Measurements from ENCODE around the gene FXYD3.

FXYD3 gene

DNA sequence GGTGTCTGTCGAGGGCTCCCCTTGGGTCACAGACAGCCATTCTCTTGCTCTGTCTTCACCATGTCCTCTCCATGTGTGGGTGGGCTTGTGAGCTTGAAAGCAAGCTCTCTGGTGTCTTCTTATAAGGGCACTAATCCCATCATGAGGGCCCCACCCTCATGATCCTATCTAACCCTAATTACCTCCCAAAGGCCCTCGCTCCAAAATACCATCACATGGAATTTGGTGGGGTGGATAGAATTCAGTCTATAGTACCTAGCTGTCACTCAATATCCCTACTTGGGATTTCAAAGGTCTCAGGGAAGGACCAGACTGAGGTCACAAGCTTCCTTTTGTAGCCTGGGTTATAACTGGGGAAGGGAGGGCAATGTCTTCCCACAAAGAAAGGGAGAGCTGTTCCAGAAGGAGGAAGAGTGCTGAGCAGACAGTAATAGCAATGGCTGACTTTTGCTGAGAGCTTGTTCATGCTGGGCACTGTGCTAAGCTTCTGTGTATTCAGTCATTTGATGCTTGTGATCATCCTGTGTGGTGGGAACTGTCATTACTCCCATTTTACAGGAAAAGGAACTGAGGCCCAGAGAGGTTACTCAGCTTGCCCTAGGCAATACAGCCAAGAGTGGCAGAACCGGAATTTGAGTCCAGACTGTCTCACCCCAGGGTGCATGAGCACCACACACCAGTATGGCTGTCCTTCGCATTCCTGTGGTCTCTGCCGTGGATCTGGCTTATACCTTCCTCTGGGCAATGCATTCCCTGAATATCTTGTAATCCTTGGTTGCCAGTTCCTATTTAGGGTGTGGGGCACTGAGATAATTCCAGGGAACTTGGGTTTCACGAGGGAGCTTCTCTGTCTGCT is 47.1 kb downstream of the FXYD3 start:
- Histone ChIP-seq H3K9me3 (ENCODE audit: control insufficient read depth, low read length) (peaks cover 58% of the 10 kb centered on the region), H3K4me3 (ENCODE audit: insufficient read depth in 1 of 2, low read depth in 1 of 2, low read length in 2 of 2) (no peak overlapping the region), H3K36me3 (ENCODE audit: control insufficient read depth in 1 of 2, insufficient read depth in 2 of 2, low read depth in 1 of 2, low read length in 2 of 2) (peaks cover 30 to 100% of the 10 kb centered on the region in 2 experiments), H2AK5ac (ENCODE audit: low read length, severe bottlenecking) (peak overlapping the region; percentile 76), H3K4me1 (ENCODE audit: control insufficient read depth, insufficient read depth, low read depth, low read length) (peaks cover 14% of the 10 kb centered on the region), H3K27me3 (ENCODE audit: control insufficient read depth in 1 of 2, insufficient read depth in 1 of 2, low read length in 2 of 2) (no peaks in the 10 kb centered on the region), H4K8ac (ENCODE audit: low read length) (no peak overlapping the region), H3K18ac (ENCODE audit: low read depth in 1 of 2, low read length in 2 of 2) (no peak overlapping the region), H3K4ac (ENCODE audit: low read depth in 1 of 2, low read length in 2 of 2) (no peak overlapping the region), H3K79me1 (replicated peaks; ENCODE audit: low read length, poor library complexity, severe bottlenecking) (peaks cover 3% of the 10 kb centered on the region), H3K9ac (ENCODE audit: low read length) (no peak overlapping the region), H2BK15ac (ENCODE audit: low read depth, poor library complexity, severe bottlenecking) (no peak overlapping the region), H3K23ac (ENCODE audit: low read length in 2 of 2) (no peak overlapping the region), H3K14ac (ENCODE audit: low read length in 2 of 2) (no peak overlapping the region), H3K4me2 (ENCODE audit: low read length, poor library complexity, severe bottlenecking) (peak overlapping the region; percentile 16), H2AFZ (ENCODE audit: low read depth, low read length) (no peak overlapping the region), H4K91ac (ENCODE audit: low read length) (no peak overlapping the region), H2BK5ac (ENCODE audit: low read depth, low read length, poor library complexity, severe bottlenecking) (peak overlapping the region; percentile 25), H3K27ac (ENCODE audit: low read length, poor library complexity, severe bottlenecking) (peak overlapping the region; percentile 75), H2BK120ac (ENCODE audit: low read depth, low read length) (no peak overlapping the region), H2BK12ac (ENCODE audit: low read length in 2 of 2) (no peak overlapping the region)
- DNase-seq: no peak
- WGBS: 85% methylated on average over 5 of the region's 6 CpGs

DNA sequence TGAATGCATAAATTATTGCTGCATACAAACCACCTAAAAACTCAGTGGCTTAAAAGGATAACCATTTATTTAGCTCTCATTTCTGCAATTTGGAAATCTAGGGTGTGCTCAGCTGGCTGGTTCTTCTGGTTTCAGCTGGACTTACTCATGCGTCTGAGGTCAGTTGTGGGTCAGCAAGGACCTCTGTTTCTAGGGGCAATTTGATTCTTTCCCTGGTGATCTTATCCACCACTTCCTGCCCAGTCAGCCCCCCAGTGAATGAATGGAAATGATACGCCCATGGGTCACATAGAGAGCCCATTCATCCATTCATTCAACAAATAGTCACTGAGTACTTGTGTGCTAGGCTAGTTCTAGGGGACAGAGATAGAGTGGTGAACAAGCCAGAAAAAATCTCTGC is 48.8 kb downstream of the FXYD3 start:
- Histone ChIP-seq H3K4me2 (ENCODE audit: low read length, poor library complexity, severe bottlenecking) (no peak overlapping the region), H2BK5ac (ENCODE audit: low read depth, low read length, poor library complexity, severe bottlenecking) (no peak overlapping the region), H3K4me3 (ENCODE audit: insufficient read depth in 1 of 2, low read depth in 1 of 2, low read length in 2 of 2) (peak overlapping the region in 1 of 2 experiments; percentile 21), H2AK5ac (ENCODE audit: low read length, severe bottlenecking) (no peak overlapping the region), H2BK120ac (ENCODE audit: low read depth, low read length) (no peak overlapping the region), H3K4me1 (ENCODE audit: control insufficient read depth, insufficient read depth, low read depth, low read length) (peaks cover 19% of the 10 kb centered on the region), H4K91ac (ENCODE audit: low read length) (no peak overlapping the region), H2AFZ (ENCODE audit: low read depth, low read length) (no peak overlapping the region), H3K4ac (ENCODE audit: low read depth in 1 of 2, low read length in 2 of 2) (no peak overlapping the region), H3K27me3 (ENCODE audit: control insufficient read depth in 1 of 2, insufficient read depth in 1 of 2, low read length in 2 of 2) (no peaks in the 10 kb centered on the region), H2BK15ac (ENCODE audit: low read depth, poor library complexity, severe bottlenecking) (no peak overlapping the region), H4K8ac (ENCODE audit: low read length) (no peak overlapping the region), H3K14ac (ENCODE audit: low read length in 2 of 2) (no peak overlapping the region), H3K18ac (ENCODE audit: low read depth in 1 of 2, low read length in 2 of 2) (no peak overlapping the region), H3K23ac (ENCODE audit: low read length in 2 of 2) (no peak overlapping the region), H3K9ac (ENCODE audit: low read length) (no peak overlapping the region), H2BK12ac (ENCODE audit: low read length in 2 of 2) (no peak overlapping the region), H3K9me3 (ENCODE audit: control insufficient read depth, low read length) (peaks cover 58% of the 10 kb centered on the region), H3K27ac (ENCODE audit: low read length, poor library complexity, severe bottlenecking) (peak overlapping the region; percentile 27), H3K79me1 (replicated peaks; ENCODE audit: low read length, poor library complexity, severe bottlenecking) (peaks cover 2% of the 10 kb centered on the region), H3K36me3 (ENCODE audit: control insufficient read depth in 1 of 2, insufficient read depth in 2 of 2, low read depth in 1 of 2, low read length in 2 of 2) (peaks cover 27 to 92% of the 10 kb centered on the region in 2 experiments)
- DNase-seq: no peak
- WGBS: 94% methylated on average over 1 of the region's 2 CpGs

DNA sequence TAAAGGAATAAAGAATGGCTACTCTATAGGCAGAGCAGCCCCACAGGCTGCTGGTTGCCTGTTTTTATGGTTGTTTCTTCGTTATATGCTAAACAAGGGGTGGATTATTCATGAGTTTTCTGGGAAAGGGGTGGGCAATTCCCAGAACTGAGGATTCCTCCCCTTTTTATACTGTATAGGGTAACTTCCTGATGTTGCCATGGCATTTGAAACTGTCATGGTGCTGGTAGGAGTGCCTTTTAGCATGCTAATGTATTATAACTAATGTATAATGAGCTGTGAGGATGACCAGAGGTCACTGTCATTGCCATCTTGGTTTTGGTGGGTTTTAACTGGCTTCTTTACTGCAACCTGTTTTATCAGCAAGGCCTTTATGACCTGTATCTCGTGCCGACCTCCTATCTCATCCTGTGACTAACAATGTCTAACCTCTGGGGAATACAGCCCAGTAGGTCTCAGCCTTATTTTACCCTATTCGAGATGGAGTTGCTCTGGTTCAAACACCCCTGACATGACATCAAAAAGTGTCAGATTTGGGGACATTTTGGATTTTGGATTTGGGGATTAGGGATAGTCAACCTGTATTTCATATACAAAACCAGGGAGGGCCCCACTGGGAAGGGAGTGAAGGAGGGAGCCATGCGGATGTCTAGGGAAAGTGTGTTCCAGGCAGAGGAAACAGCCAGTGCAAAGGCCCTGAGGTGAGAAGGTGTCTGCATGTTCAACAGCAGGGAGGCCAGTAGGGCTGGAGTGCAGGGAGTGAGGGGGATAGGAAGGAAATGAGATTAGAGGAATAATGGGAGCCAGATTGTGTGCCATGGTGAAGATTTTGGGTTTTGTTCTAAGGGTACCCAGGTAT is 49.8 kb downstream of the FXYD3 start:
- H3K14ac ChIP-seq (ENCODE audit: low read length in 2 of 2): no peak overlapping the region
- peaks cover 19% of the 10 kb centered on the region for H3K4me1 ChIP-seq (ENCODE audit: control insufficient read depth, insufficient read depth, low read depth, low read length)
- no peak overlapping the region for H2BK12ac ChIP-seq (ENCODE audit: low read length in 2 of 2)
- H3K27me3 ChIP-seq (ENCODE audit: control insufficient read depth in 1 of 2, insufficient read depth in 1 of 2, low read length in 2 of 2): no peaks in the 10 kb centered on the region
- H2AK5ac ChIP-seq (ENCODE audit: low read length, severe bottlenecking): peak overlapping the region; percentile 50
- H3K23ac ChIP-seq (ENCODE audit: low read length in 2 of 2): no peak overlapping the region
- DNase-seq: no peak
- no peak overlapping the region for H3K18ac ChIP-seq (ENCODE audit: low read depth in 1 of 2, low read length in 2 of 2)
- peaks cover 58% of the 10 kb centered on the region for H3K9me3 ChIP-seq (ENCODE audit: control insufficient read depth, low read length)
- H2AFZ ChIP-seq (ENCODE audit: low read depth, low read length): no peak overlapping the region
- H3K4me2 ChIP-seq (ENCODE audit: low read length, poor library complexity, severe bottlenecking): no peak overlapping the region
- no peak overlapping the region for H3K9ac ChIP-seq (ENCODE audit: low read length)
- H3K4me3 ChIP-seq (ENCODE audit: insufficient read depth in 1 of 2, low read depth in 1 of 2, low read length in 2 of 2): no peak overlapping the region
- peak overlapping the region; percentile 5 for H2BK5ac ChIP-seq (ENCODE audit: low read depth, low read length, poor library complexity, severe bottlenecking)
- no peak overlapping the region for H2BK15ac ChIP-seq (ENCODE audit: low read depth, poor library complexity, severe bottlenecking)
- no peak overlapping the region for H3K4ac ChIP-seq (ENCODE audit: low read depth in 1 of 2, low read length in 2 of 2)
- 76% methylated on average over 5 of the region's 5 CpGs for WGBS
- no peak overlapping the region for H4K91ac ChIP-seq (ENCODE audit: low read length)
- no peak overlapping the region for H2BK120ac ChIP-seq (ENCODE audit: low read depth, low read length)
- no peak overlapping the region for H3K27ac ChIP-seq (ENCODE audit: low read length, poor library complexity, severe bottlenecking)
- peaks cover 33 to 91% of the 10 kb centered on the region in 2 experiments for H3K36me3 ChIP-seq (ENCODE audit: control insufficient read depth in 1 of 2, insufficient read depth in 2 of 2, low read depth in 1 of 2, low read length in 2 of 2)
- peaks cover 2% of the 10 kb centered on the region for H3K79me1 ChIP-seq (replicated peaks; ENCODE audit: low read length, poor library complexity, severe bottlenecking)
- H4K8ac ChIP-seq (ENCODE audit: low read length): no peak overlapping the region

All from mesenchymal stem cell (in vitro differentiated cells and primary cell).